ENCODE results near the gene CD99L2. TPM values are rescaled to one million over a fixed set of nuclear protein-coding genes. Genes with fewer than 3 reads are reported as not detected.

CD99L2 gene
- total RNA-seq, 1 donor from 2014 or later: 49.9 TPM

DNA sequence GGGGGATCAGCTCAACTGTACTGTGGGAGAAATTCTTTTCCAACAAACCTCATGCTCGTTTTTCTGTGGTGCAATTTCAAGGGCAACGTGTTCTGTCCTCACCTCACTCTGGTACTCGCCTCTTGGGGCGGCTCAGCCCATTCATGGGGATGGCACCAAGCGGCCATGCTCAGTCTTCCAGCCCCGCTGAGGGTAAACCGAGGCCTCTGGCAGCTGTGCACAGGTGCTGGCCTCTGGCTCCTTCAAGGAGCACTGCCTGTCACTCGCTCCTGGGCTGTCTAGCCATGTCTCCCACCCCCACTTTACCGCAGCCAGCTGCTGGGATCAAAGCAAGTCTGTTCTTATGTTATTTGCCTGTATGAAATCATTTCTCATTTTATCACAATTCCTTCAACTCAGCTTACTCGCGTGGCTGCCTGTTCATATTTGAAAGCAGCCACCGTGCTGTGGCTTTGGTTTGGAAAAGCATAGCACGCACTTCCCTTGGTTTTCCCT is 135.1 kb downstream of the CD99L2 start:
- TF ChIP-seq CTCF (IDR thresholded peaks at IDR 0.05; ENCODE audit: partially characterized antibody, unreplicated experiment): no peak
- H3K4me3 Mint-ChIP-seq (ENCODE audit: unreplicated experiment): no peak overlapping the region
- DNase-seq: no peak
- H3K27me3 Mint-ChIP-seq (ENCODE audit: unreplicated experiment): no peaks in the 10 kb centered on the region
- H3K36me3 Mint-ChIP-seq (ENCODE audit: unreplicated experiment): no peaks in the 10 kb centered on the region
- peaks cover 2% of the 10 kb centered on the region for H3K9me3 Mint-ChIP-seq (ENCODE audit: unreplicated experiment)
- no peak overlapping the region for H3K27ac Mint-ChIP-seq (ENCODE audit: unreplicated experiment)
- H3K4me1 Mint-ChIP-seq (ENCODE audit: low read depth, unreplicated experiment): no peaks in the 10 kb centered on the region

DNA sequence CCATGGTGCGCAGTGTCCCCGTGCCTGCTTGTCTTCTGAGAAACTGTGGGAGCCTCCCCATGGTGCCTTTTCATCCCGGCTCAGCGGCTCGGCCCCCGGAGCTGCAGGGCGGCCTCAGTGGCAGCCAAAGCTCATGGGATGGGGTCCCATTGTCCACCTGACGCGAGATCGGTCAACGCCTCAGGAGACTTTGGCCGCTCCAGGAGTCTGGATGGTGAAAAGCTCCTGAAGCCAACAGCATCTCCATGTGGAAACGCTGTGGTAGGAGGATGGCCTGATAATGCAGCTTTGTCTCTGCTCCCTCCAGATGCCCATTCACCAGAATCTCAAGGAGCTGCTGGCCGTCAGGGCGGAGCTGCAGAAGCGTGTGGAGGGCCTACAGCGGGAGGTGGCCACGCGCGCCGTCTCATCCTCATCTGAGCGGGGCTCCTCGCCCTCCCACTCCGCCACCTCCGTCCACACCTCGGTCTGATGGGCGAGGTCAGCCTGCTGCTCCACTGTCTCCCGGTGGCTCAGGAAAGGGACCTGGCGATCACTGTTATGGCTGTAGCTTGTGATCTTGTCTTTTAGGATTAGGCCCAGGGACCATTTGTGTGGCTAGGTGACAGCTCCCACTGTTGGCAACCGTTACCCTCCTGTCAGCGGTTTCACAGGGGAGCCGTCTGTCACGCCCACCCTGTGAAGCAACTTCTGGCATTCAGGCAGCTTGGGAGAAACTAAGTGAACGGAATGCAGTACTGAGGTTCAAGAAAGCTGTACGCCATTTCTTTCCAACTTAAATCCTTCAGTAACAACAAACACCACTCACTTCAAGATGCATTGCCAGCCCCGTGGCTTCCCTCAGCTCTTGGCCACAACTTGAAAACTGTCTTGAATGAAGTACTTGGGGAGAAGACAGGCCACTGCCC is 136.0 kb downstream of the CD99L2 start:
- H3K9me3 Mint-ChIP-seq (ENCODE audit: unreplicated experiment): peaks cover 2% of the 10 kb centered on the region
- DNase-seq: no peak
- H3K36me3 Mint-ChIP-seq (ENCODE audit: unreplicated experiment): no peaks in the 10 kb centered on the region
- no peak overlapping the region for H3K27ac Mint-ChIP-seq (ENCODE audit: unreplicated experiment)
- H3K4me1 Mint-ChIP-seq (ENCODE audit: low read depth, unreplicated experiment): no peaks in the 10 kb centered on the region
- TF ChIP-seq CTCF (IDR thresholded peaks at IDR 0.05; ENCODE audit: partially characterized antibody, unreplicated experiment): no peak
- H3K4me3 Mint-ChIP-seq (ENCODE audit: unreplicated experiment): no peak overlapping the region
- no peaks in the 10 kb centered on the region for H3K27me3 Mint-ChIP-seq (ENCODE audit: unreplicated experiment)

GRCh38 chrX:150761819-150762216 is 136.7 kb downstream of the CD99L2 start:
- DNase-seq: no peak
- no peaks in the 10 kb centered on the region for H3K36me3 Mint-ChIP-seq (ENCODE audit: unreplicated experiment)
- H3K4me3 Mint-ChIP-seq (ENCODE audit: unreplicated experiment): no peak overlapping the region
- no peaks in the 10 kb centered on the region for H3K4me1 Mint-ChIP-seq (ENCODE audit: low read depth, unreplicated experiment)
- H3K9me3 Mint-ChIP-seq (ENCODE audit: unreplicated experiment): peaks cover 2% of the 10 kb centered on the region
- no peak overlapping the region for H3K27ac Mint-ChIP-seq (ENCODE audit: unreplicated experiment)
- H3K27me3 Mint-ChIP-seq (ENCODE audit: unreplicated experiment): no peaks in the 10 kb centered on the region
- no peak for TF ChIP-seq CTCF (IDR thresholded peaks at IDR 0.05; ENCODE audit: partially characterized antibody, unreplicated experiment)

DNA sequence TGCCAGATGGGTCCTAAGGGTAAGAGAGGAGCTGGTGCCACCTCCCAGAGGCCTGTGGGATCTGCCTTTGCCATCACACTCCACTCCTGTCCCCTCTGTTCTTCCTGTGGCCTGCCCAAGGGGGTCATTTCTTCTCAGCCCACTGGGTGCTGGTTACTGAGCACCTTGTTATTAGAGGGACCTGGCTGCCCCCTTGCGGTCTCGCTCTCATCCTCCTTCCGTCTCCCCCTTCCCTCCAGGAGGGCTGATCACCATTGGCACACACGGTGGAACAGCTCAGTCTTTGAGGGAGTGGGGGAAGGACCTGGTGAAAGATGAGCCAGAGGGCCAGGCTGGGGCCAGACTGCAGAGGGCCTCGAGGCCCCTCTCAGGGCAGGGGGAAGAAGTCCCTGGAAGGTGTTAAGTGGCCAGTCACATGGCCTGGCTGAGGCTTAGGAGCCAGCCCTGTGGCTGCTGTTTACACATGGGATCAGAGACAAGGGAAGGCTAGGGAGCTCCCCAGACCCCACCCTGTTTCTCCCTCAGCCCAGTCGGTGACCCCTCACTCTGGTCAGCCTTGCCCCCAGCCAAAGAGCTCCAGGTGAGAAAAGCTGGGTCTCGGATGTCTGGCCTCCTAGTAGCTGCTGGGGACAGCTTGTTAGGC is 137.2 kb downstream of the CD99L2 start:
- Mint-ChIP-seq H3K36me3 (ENCODE audit: unreplicated experiment) (no peaks in the 10 kb centered on the region), H3K9me3 (ENCODE audit: unreplicated experiment) (peaks cover 2% of the 10 kb centered on the region), H3K27me3 (ENCODE audit: unreplicated experiment) (no peaks in the 10 kb centered on the region), H3K27ac (ENCODE audit: unreplicated experiment) (no peak overlapping the region), H3K4me3 (ENCODE audit: unreplicated experiment) (no peak overlapping the region), H3K4me1 (ENCODE audit: low read depth, unreplicated experiment) (no peaks in the 10 kb centered on the region)
- DNase-seq: no peak
- TF ChIP-seq CTCF (IDR thresholded peaks at IDR 0.05; ENCODE audit: partially characterized antibody, unreplicated experiment): no peak

Data from glutamatergic neuron (in vitro differentiated cells).